K562 (cell line): ENCODE measurements around the gene HMGCL. TPM values are rescaled to one million over a fixed set of nuclear protein-coding genes. Genes with fewer than 3 reads are reported as not detected.

Experiments used
- CBX5 ChIP-seq: IDR thresholded peaks from 2 replicates; pipeline ENCODE4 v1.6.1; 2014; ENCODE audit warnings: low read depth, borderline replicate concordance
- CHD7 ChIP-seq: fragments of 200-600 bp; sonication (generic); IDR thresholded peaks from one replicate; pipeline ENCODE4 v1.6.1; 2012; ENCODE audit warnings: mild to moderate bottlenecking, low read depth, low read length, inconsistent platforms
- ELK1 ChIP-seq: sonication (generic); formaldehyde crosslinking; IDR thresholded peaks from 2 replicates; pipeline ENCODE4 v1.8.1; 2022; ENCODE audit warnings: missing genetic modification reagents
- ERF ChIP-seq: fragments of 450-650 bp; formaldehyde crosslinking; IDR thresholded peaks from 2 replicates; pipeline ENCODE4 v1.4.0; 2020; ENCODE audit warnings: mild to moderate bottlenecking, mixed read lengths
- MAFG ChIP-seq: fragments of 450-650 bp; conservative IDR thresholded peaks from 2 replicates; pipeline ENCODE4 v1.6.1; 2016; ENCODE audit warnings: missing genetic modification characterization, missing compliant biosample characterization
- NBN ChIP-seq: fragments of 450-650 bp; IDR thresholded peaks from 2 replicates; pipeline ENCODE4 v1.6.1; 2016; ENCODE audit warnings: low read depth, mild to moderate bottlenecking
- NFYB ChIP-seq: IDR thresholded peaks from 2 replicates; pipeline ENCODE4 v1.6.1; 2011; ENCODE audit warnings: mild to moderate bottlenecking, moderate library complexity; ENCODE audit not compliant: insufficient read length; ENCODE audit errors: extremely low read depth
- POLR3G ChIP-seq: IDR thresholded peaks from 2 replicates; pipeline ENCODE4 v1.6.1; 2011; ENCODE audit not compliant: insufficient read length, insufficient replicate concordance; ENCODE audit errors: extremely low read depth
- ZBTB17 ChIP-seq: fragments of 450-650 bp; formaldehyde crosslinking; IDR thresholded peaks from 2 replicates; pipeline ENCODE4 v1.4.0; 2020; ENCODE audit warnings: mild to moderate bottlenecking
- ZBTB43 ChIP-seq: sonication (generic); formaldehyde crosslinking; IDR thresholded peaks from 2 replicates; pipeline ENCODE4 v1.8.0; 2023; ENCODE audit warnings: mild to moderate bottlenecking, missing genetic modification reagents
- ZBTB8A ChIP-seq: fragments of 450-650 bp; IDR thresholded peaks from 2 replicates; pipeline ENCODE4 v1.6.1; 2018; ENCODE audit warnings: mild to moderate bottlenecking, moderate library complexity; ENCODE audit not compliant: partially characterized antibody
- ZNF23 ChIP-seq: fragments of 250-450 bp; sonication (Bioruptor Pico); IDR thresholded peaks from 2 replicates; pipeline ENCODE4 v1.4.0; 2020; ENCODE audit warnings: mild to moderate bottlenecking
- ZNF551 ChIP-seq: fragments of 250-450 bp; sonication (Bioruptor Pico); IDR thresholded peaks from 2 replicates; pipeline ENCODE4 v1.5.0; 2021; ENCODE audit warnings: mild to moderate bottlenecking, moderate library complexity
- polyA plus RNA-seq, 8 experiments: library from polyadenylated mRNA; depleted of rRNA in 4 of 8; stranded (reverse) in 5 of 8; unstranded in 3 of 8; fragments of >200 nt; fragmentation: Nextera tagmentation in 2 of 8; fragmentation: Illumina TruSeq in 1 of 8; extraction: Ambion mirVana in 2 of 8; extraction: Trizol in 1 of 8; gene quantifications; 2 replicates each; pipeline versions ENCODE4 v1.2.1 to v1.2.3, GENCODE V29; 2011 to 2014; ENCODE audit warnings: inconsistent platforms in 1 of 8, missing spikeins in 1 of 8
- total RNA-seq, 7 experiments: library from RNA; depleted of rRNA in 6 of 7; stranded (reverse); fragments of >200 nt in 6 of 7; fragmentation: Illumina TruSeq in 2 of 7; extraction: Trizol in 2 of 7; gene quantifications; 2 replicates each; pipeline versions ENCODE4 v1.2.1 to v1.2.3, GENCODE V29; 2011 to 2021; ENCODE audit warnings: low replicate concordance in 1 of 7

The HMGCL gene
- total and polyA plus RNA-seq, 9 of the 15 experiments (the other 6 are each of a cell fraction or from before 2014, with no cell fraction given): 18.0 to 82.2 (median 24.2) TPM

GRCh38 chr1:23868557-23869016 lies 43.4 kb upstream of the HMGCL start (continued):
- TF ChIP-seq CHD7 (no peak), ZNF23 (CRISPR knock-in tag) (no peak), CBX5 (no peak), ERF (peak; percentile 63; the same call in 1 of the 2 replicates), ZBTB43 (CRISPR knock-in tag) (no peak), ZBTB17 (CRISPR knock-in tag) (no peak), ELK1 (CRISPR knock-in tag) (no peak), ZNF551 (CRISPR knock-in tag) (no peak), NBN (peak; percentile 43; the same call in 1 of the 2 replicates), ZBTB8A (no peak), POLR3G (no peak), MAFG (tag) (no peak), NFYB (no peak)
